Stimulated activated CD8-positive, alpha-beta memory T cell treated with anti-CD3 and anti-CD28 coated beads, Interleukin-4, amount 100 ng/mL, for 24 hours (primary cell): ENCODE data around the gene SPATS2L.

Source experiments
- DNase-seq: peaks from one replicate; pipeline ENCODE4 v3.0.0-alpha.2; 2020; ENCODE audit warnings: low read depth

The SPATS2L gene

GRCh38 chr2:200378652-200379290 lies 72.3 kb downstream of the SPATS2L start:
- DNase-seq = no peak

GRCh38 chr2:200379481-200380090 lies 73.1 kb downstream of the SPATS2L start:
- DNase-seq = no peak

- no peak for DNase-seq
Observed at GRCh38 chr2:200380091-200380561, 73.6 kb downstream of the SPATS2L start.

- no peak for DNase-seq
Observed at GRCh38 chr2:200380833-200381542, 74.5 kb downstream of the SPATS2L start.

- DNase-seq = no peak
Observed at GRCh38 chr2:200382874-200383273, 76.4 kb downstream of the SPATS2L start.

- DNase-seq = no peak
Observed at GRCh38 chr2:200383380-200384110, 77.1 kb downstream of the SPATS2L start.

- DNase-seq = no peak
Observed at GRCh38 chr2:200385063-200385635, 78.7 kb downstream of the SPATS2L start.

GRCh38 chr2:200393191-200393590 lies 86.7 kb downstream of the SPATS2L start:
- no peak for DNase-seq

GRCh38 chr2:200394045-200394444 lies 87.6 kb downstream of the SPATS2L start:
- DNase-seq = no peak

GRCh38 chr2:200396781-200397242 lies 90.3 kb downstream of the SPATS2L start:
- no peak for DNase-seq

GRCh38 chr2:200397785-200398184 lies 91.3 kb downstream of the SPATS2L start:
- DNase-seq = no peak

- no peak for DNase-seq
Observed at GRCh38 chr2:200399046-200399445, 92.6 kb downstream of the SPATS2L start.

GRCh38 chr2:200399636-200400035 lies 93.1 kb downstream of the SPATS2L start:
- DNase-seq = no peak

- no peak for DNase-seq
Observed at GRCh38 chr2:200403814-200404213, 97.3 kb downstream of the SPATS2L start.

- no peak for DNase-seq
Observed at GRCh38 chr2:200404615-200405014, 98.1 kb downstream of the SPATS2L start.

GRCh38 chr2:200405599-200406298 lies 99.3 kb downstream of the SPATS2L start:
- DNase-seq = no peak

- DNase-seq = no peak
Observed at GRCh38 chr2:200406379-200406778, 99.9 kb downstream of the SPATS2L start.

- DNase-seq = no peak
Observed at GRCh38 chr2:200408428-200409316, 102.2 kb downstream of the SPATS2L start.

GRCh38 chr2:200411831-200412230 lies 105.3 kb downstream of the SPATS2L start:
- DNase-seq = no peak

GRCh38 chr2:200414367-200414766 lies 107.9 kb downstream of the SPATS2L start:
- DNase-seq = no peak
